Measurements from ENCODE around the gene GYG1. TPM values are rescaled to one million over a fixed set of nuclear protein-coding genes. Genes with fewer than 3 reads are reported as not detected.

Gene GYG1
- polyA plus RNA-seq, 1 donor from 2014 or later: 2.4 TPM

- no peaks in the 10 kb centered on the region for H3K9me3 ChIP-seq (ENCODE audit: low read length)
- no peaks in the 10 kb centered on the region for H4K20me1 ChIP-seq (ENCODE audit: insufficient read depth)
- H3K79me2 ChIP-seq (replicated peaks; ENCODE audit: insufficient read depth, low read length): no peaks in the 10 kb centered on the region
- no peaks in the 10 kb centered on the region for H3K27me3 ChIP-seq (ENCODE audit: insufficient read depth, low read depth, low read length)
- no peak for TF ChIP-seq MXI1 (conservative IDR thresholded peaks at IDR 0.05; ENCODE audit: poor library complexity, severe bottlenecking)
- no peak for TF ChIP-seq SMC3 (conservative IDR thresholded peaks at IDR 0.05; ENCODE audit: poor library complexity)
- TF ChIP-seq, protein P1, sequence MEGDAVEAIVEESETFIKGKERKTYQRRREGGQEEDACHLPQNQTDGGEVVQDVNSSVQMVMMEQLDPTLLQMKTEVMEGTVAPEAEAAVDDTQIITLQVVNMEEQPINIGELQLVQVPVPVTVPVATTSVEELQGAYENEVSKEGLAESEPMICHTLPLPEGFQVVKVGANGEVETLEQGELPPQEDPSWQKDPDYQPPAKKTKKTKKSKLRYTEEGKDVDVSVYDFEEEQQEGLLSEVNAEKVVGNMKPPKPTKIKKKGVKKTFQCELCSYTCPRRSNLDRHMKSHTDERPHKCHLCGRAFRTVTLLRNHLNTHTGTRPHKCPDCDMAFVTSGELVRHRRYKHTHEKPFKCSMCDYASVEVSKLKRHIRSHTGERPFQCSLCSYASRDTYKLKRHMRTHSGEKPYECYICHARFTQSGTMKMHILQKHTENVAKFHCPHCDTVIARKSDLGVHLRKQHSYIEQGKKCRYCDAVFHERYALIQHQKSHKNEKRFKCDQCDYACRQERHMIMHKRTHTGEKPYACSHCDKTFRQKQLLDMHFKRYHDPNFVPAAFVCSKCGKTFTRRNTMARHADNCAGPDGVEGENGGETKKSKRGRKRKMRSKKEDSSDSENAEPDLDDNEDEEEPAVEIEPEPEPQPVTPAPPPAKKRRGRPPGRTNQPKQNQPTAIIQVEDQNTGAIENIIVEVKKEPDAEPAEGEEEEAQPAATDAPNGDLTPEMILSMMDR (IDR thresholded peaks at IDR 0.05; ENCODE audit: poor library complexity, severe bottlenecking): no peak
- no peak for TF ChIP-seq EP300 (conservative IDR thresholded peaks at IDR 0.05; ENCODE audit: poor library complexity, severe bottlenecking)
- no peak for TF ChIP-seq RAD21 (conservative IDR thresholded peaks at IDR 0.05)
- no peak for TF ChIP-seq EZH2 (IDR thresholded peaks at IDR 0.05; ENCODE audit: borderline replicate concordance, insufficient read depth, low read length, poor library complexity, severe bottlenecking)
- no peak for TF ChIP-seq POLR2AphosphoS5 (IDR thresholded peaks at IDR 0.05)
- no peak for TF ChIP-seq TAF1 (IDR thresholded peaks at IDR 0.05; ENCODE audit: low read depth)
- TF ChIP-seq REST (IDR thresholded peaks at IDR 0.05; ENCODE audit: borderline replicate concordance): no peak
- no peak overlapping the region for H3K4me3 ChIP-seq (ENCODE audit: low read length)
- H3K36me3 ChIP-seq (ENCODE audit: insufficient read depth, low read length): no peaks in the 10 kb centered on the region
- H3F3A ChIP-seq (ENCODE audit: insufficient read depth, low read length, poor library complexity, severe bottlenecking): no peaks in the 10 kb centered on the region
- H3K9ac ChIP-seq (ENCODE audit: low read length): no peak overlapping the region
- no peaks in the 10 kb centered on the region for H3K9me2 ChIP-seq (ENCODE audit: insufficient read depth, low read length)
- H3K27ac ChIP-seq (ENCODE audit: low read length): no peak overlapping the region
- no peak overlapping the region for H2AFZ ChIP-seq (ENCODE audit: low read depth, low read length)
- H3K4me2 ChIP-seq (ENCODE audit: low read length): no peak overlapping the region
Measured at GRCh38 chr3:149011676-149012075, 20.3 kb downstream of the GYG1 start.

DNA sequence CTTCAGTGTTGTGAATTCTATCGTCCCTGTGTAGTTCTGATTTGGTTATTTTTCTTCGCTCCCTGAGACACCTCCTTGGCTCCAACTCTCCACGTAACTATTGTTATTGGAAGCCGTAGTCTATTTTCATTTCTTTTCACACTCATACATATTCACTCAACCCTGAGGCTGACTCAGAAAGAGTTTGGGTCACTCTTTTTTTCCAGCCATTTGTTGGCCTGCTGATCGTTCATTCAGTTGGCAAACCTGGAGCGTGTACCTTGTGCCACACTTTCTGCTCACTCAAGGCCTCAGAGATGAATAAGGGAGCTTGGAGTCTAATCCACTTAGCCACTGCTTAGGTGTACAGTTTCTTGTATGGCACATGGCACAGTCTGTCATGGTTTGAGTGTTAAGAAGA, 22.4 kb downstream of the GYG1 start:
- H3K9me3 ChIP-seq (ENCODE audit: low read length): no peaks in the 10 kb centered on the region
- H3K4me3 ChIP-seq (ENCODE audit: low read length): no peak overlapping the region
- no peaks in the 10 kb centered on the region for H4K20me1 ChIP-seq (ENCODE audit: insufficient read depth)
- H3F3A ChIP-seq (ENCODE audit: insufficient read depth, low read length, poor library complexity, severe bottlenecking): no peaks in the 10 kb centered on the region
- no peaks in the 10 kb centered on the region for H3K27me3 ChIP-seq (ENCODE audit: insufficient read depth, low read depth, low read length)
- H2AFZ ChIP-seq (ENCODE audit: low read depth, low read length): no peak overlapping the region
- H3K79me2 ChIP-seq (replicated peaks; ENCODE audit: insufficient read depth, low read length): no peaks in the 10 kb centered on the region
- no peak overlapping the region for H3K27ac ChIP-seq (ENCODE audit: low read length)
- no peak overlapping the region for H3K9ac ChIP-seq (ENCODE audit: low read length)
- H3K4me2 ChIP-seq (ENCODE audit: low read length): no peak overlapping the region
- H3K9me2 ChIP-seq (ENCODE audit: insufficient read depth, low read length): no peaks in the 10 kb centered on the region
- no peak for TF ChIP-seq REST (IDR thresholded peaks at IDR 0.05; ENCODE audit: borderline replicate concordance)
- no peak for TF ChIP-seq EP300 (conservative IDR thresholded peaks at IDR 0.05; ENCODE audit: poor library complexity, severe bottlenecking)
- H3K36me3 ChIP-seq (ENCODE audit: insufficient read depth, low read length): no peaks in the 10 kb centered on the region

Data from neural cell (in vitro differentiated cells).